ENCODE data around the gene ZMYND8. TPM values are rescaled to one million over a fixed set of nuclear protein-coding genes. Genes with fewer than 3 reads are reported as not detected.

Gene ZMYND8
- polyA plus RNA-seq, 4 donors = 9.2 to 27.1 (median 16.3) TPM

DNA sequence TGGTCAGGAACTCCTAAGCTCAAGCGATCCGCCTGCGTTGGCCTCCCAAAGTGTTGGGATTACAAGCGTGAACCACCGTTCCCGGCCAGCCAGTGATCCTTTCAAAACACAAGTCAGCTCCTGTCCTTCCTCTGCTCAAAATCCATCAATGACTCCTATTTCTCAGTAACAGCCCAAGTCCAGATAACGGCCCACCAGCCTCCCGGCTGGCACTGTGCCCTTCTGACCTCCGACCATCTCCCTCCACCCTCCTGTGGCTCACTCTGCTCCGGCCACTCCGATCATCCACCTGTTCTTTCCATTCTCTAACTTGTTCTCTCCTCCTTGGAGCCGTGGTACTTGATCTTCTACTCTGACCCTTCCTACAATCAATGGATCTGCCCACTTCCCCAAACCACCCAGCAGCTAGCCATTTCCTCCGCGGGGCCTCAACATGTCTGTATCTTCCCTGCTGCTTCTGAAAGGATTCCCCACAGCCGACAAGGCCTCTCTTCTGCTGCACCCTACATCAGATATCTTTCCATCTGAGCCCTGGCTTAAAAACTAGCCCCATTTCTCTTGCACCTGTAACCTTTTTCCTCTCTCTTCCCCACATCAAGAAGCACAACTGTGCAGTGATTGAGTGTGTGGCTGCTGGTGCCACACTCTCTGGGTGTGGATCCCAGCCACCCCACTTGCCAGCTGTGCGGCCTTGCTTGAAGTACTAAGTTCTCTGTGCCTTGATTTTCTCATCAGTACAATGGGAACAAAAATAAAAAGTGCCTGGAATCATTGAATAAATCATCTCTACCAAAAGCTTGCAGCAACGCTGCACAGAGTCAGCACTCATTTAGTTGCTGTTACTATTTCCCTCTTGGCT, 6.1 kb upstream of the ZMYND8 start:
- FAIRE-seq = no peak
- no peak overlapping the region for H3K4me3 ChIP-seq (ENCODE audit: low read depth in 1 of 3, low read length in 3 of 3)
- 86 to 88% (median 87%) methylated on average over 17 of the region's 17 CpGs for WGBS, 3 donors
- H3K9me3 ChIP-seq (ENCODE audit: control insufficient read depth in 2 of 2, insufficient read depth in 1 of 2, low read depth in 1 of 2, low read length in 1 of 2) = no peaks in the 10 kb centered on the region
- peaks cover 0 to 38% (median 27%) of the 10 kb centered on the region in 3 donors for H3K4me1 ChIP-seq (ENCODE audit: control insufficient read depth in 3 of 3, insufficient read depth in 2 of 3, low read depth in 1 of 3, low read length in 2 of 3)
- no peak overlapping the region for H3K27ac ChIP-seq (ENCODE audit: low read depth in 1 of 3, low read length in 2 of 3)
- H3K27me3 ChIP-seq (ENCODE audit: control insufficient read depth in 3 of 3, insufficient read depth in 3 of 3, low read length in 3 of 3) = no peaks in the 10 kb centered on the region
- H3K36me3 ChIP-seq (ENCODE audit: control insufficient read depth in 3 of 3, insufficient read depth in 2 of 3, low read depth in 1 of 3, low read length in 3 of 3) = no peaks in the 10 kb centered on the region
- DNase-seq = no peak

DNA sequence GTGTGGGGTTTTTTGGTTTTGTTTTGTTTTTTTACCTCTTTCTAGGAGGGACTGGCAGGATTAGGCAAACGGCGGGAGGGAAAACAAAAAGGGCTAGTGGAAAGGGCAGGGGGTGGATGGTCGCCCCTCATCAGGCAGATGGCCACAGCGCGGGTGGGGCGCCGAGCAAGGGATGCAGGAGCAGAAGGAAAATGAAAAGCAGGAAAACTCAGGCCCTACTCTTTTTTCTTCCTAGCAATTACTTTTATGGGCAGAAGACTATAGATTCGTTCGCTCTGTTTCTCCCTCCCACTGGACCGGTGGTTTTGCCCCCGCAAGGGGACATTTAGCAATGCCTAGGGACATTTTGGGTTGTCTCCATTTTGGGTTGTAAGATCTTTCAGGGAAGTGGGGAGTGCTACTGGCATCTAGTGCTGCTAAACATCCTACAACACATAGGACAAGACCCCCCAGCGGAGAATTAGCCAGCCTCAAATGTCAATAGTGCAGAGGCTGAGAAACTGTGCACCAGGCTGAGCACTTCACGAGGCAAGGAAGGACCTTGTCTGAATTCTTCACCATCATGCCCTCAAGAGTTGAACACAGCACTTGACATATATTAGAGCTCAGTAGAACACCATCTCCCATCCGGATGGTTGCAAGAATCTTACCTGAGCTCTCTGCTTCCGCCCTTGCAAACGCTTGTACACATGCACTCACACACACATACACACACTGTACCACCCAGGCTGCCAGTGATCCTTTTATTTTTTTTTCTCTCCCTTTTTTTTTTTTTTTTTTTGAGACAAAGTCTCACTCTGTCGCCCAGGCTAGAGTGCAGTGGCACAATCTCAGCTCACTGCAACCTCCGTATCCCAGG, 4.8 kb upstream of the ZMYND8 start:
- 71 to 81% (median 72%) methylated on average over 18 of the region's 18 CpGs for WGBS, 3 donors

DNA sequence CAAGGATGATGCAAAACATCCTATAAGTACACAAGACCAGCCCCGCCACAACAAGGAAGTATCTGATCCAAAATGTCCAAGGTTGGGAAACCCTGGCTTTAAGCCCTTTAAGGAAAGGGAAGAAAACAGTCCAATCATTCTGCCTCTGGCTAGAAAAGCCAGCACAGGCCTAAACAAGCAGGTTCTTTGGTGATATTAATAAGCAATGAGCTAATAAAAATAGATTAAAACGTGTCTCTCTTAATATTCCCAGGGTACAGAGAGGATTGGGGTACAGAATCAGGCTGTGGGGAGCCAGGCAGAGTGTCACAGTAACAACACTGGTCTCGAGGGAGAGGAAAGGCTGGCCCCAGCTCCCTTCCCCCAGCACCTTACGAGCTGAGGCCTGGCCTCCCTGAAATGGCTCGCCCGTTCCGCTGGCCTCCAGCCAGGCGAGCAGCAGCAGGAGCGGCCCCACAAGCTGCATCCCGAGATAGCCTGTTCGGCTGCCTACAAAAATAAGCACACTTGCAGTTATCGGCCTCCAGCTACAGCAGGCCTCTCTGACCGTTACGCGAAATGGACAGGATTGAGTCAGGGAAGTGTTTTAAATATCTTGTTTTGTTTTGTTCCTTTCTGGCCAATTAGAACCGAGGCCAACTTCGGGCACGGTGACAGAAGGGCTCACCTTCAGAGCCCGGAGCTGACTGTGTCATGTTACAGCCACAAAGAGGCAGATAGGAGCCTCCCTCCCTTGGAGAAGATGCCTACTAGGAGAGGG, 4.0 kb upstream of the ZMYND8 start:
- no peaks in the 10 kb centered on the region for H3K36me3 ChIP-seq (ENCODE audit: control insufficient read depth in 3 of 3, insufficient read depth in 2 of 3, low read depth in 1 of 3, low read length in 3 of 3)
- DNase-seq (peak; percentile 72 to 84), FAIRE-seq (no peak)
- H3K27ac ChIP-seq (ENCODE audit: low read depth in 1 of 3, low read length in 2 of 3) = peak overlapping the region; percentile 96 to 98 (median 98)
- no peaks in the 10 kb centered on the region for H3K27me3 ChIP-seq (ENCODE audit: control insufficient read depth in 3 of 3, insufficient read depth in 3 of 3, low read length in 3 of 3)
- no peaks in the 10 kb centered on the region for H3K9me3 ChIP-seq (ENCODE audit: control insufficient read depth in 2 of 2, insufficient read depth in 1 of 2, low read depth in 1 of 2, low read length in 1 of 2)
- H3K4me1 ChIP-seq (ENCODE audit: control insufficient read depth in 3 of 3, insufficient read depth in 2 of 3, low read depth in 1 of 3, low read length in 2 of 3) = peaks cover 5 to 56% (median 41%) of the 10 kb centered on the region in 3 donors
- WGBS, 3 donors = 5 to 16% (median 15%) methylated on average over 19 of the region's 19 CpGs
- no peak overlapping the region for H3K4me3 ChIP-seq (ENCODE audit: low read depth in 1 of 3, low read length in 3 of 3)

More for the DNA sequence above, 4.8 kb upstream of the ZMYND8 start:
- no peaks in the 10 kb centered on the region for H3K9me3 ChIP-seq (ENCODE audit: control insufficient read depth in 2 of 2, insufficient read depth in 1 of 2, low read depth in 1 of 2, low read length in 1 of 2)
- FAIRE-seq (no peak), DNase-seq (peak in 1 of 2 donors; percentile 8)
- H3K4me1 ChIP-seq (ENCODE audit: control insufficient read depth in 3 of 3, insufficient read depth in 2 of 3, low read depth in 1 of 3, low read length in 2 of 3) = peaks cover 5 to 50% (median 37%) of the 10 kb centered on the region in 3 donors
- H3K27ac ChIP-seq (ENCODE audit: low read depth in 1 of 3, low read length in 2 of 3) = peak overlapping the region; percentile 96 to 98 (median 98)
- H3K36me3 ChIP-seq (ENCODE audit: control insufficient read depth in 3 of 3, insufficient read depth in 2 of 3, low read depth in 1 of 3, low read length in 3 of 3) = no peaks in the 10 kb centered on the region
- no peaks in the 10 kb centered on the region for H3K27me3 ChIP-seq (ENCODE audit: control insufficient read depth in 3 of 3, insufficient read depth in 3 of 3, low read length in 3 of 3)
- H3K4me3 ChIP-seq (ENCODE audit: low read depth in 1 of 3, low read length in 3 of 3) = no peak overlapping the region

DNA sequence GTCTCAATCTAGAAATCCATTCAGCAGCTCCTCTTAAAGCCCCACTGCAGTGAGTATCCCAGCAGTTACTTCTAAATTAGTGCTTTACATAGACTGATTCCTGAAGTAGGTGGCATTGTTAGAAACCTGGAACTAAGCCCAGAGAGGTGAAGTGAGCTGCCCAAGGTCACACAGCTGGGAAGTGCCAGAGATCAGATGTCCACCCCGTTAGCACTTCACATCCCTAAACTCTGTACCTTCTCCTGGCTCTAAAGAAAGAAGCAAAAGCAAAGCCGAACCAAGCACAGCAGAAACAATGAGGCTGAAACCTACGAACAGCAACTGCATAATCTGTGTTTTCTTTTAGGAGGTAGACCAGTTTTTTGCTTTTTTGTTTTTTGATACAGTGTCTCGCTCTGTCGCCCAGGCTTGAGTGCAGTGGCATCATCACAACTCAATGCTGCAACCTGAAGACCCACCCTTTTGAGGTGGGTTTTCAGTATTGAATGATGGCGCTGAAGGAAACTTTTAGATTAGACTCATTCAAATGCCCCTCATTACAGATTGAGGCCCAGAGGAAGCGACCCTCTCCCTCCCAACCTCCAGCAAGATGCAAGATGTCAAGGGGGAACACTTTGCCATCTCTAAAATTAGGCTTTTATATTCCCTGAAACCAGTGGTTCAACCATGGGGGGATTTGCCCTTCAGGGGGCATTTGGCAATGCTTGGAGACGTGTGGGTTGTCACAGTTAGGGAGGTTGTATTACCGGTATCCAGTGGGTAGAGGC, 3.2 kb upstream of the ZMYND8 start:
- H3K27ac ChIP-seq (ENCODE audit: low read depth in 1 of 3, low read length in 2 of 3) = peak overlapping the region; percentile 96 to 98 (median 98)

DNA sequence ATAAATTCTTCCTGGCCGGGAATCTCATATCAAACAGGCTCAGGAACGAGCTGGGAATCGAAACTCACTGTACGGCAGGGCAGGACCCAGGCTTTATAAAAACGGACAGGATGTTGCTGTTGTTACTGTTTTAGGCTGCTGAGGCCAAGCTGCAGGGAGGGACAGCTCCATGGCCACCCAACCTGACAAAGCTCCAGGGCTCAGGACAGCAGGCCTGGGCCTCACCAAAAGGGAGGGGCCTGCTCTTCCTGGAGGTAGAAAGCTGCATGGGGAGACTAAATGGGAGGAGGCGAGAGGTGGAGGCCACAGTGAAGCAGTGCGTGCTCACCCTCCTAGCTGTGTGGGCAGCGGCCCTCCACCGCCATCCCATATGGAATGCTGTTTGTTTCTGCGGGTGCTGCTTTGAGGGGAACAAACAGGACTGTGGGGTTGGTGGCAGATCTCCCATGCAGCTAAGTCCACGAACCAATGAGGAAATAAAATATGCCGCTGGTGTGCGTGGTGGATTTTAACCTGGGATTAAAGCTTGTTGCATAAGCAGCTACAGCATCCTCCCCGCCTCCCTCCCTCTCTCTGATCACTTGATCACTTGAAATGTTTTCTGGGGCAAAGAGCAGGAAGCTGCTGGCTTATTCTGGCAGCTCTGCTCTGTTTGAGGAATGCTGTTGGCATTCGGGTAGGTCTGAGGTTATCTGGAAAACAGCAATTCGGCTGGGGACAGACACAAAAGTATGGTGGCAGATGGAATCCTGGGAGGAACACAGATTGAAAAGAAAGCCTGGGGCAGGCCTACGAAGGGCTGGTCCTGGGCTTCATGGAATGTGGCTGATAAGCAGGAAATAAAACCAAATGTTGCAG, 2.4 kb upstream of the ZMYND8 start:
- peak; percentile 94 to 98 for DNase-seq
- no peak overlapping the region for H3K4me3 ChIP-seq (ENCODE audit: low read depth in 1 of 3, low read length in 3 of 3)

More for the DNA sequence above, 3.2 kb upstream of the ZMYND8 start:
- FAIRE-seq (no peak), DNase-seq (no peak)
- Histone ChIP-seq H3K4me1 (ENCODE audit: control insufficient read depth in 3 of 3, insufficient read depth in 2 of 3, low read depth in 1 of 3, low read length in 2 of 3) (peaks cover 8 to 64% (median 43%) of the 10 kb centered on the region in 3 donors), H3K36me3 (ENCODE audit: control insufficient read depth in 3 of 3, insufficient read depth in 2 of 3, low read depth in 1 of 3, low read length in 3 of 3) (no peaks in the 10 kb centered on the region), H3K9me3 (ENCODE audit: control insufficient read depth in 2 of 2, insufficient read depth in 1 of 2, low read depth in 1 of 2, low read length in 1 of 2) (no peaks in the 10 kb centered on the region), H3K4me3 (ENCODE audit: low read depth in 1 of 3, low read length in 3 of 3) (no peak overlapping the region), H3K27me3 (ENCODE audit: control insufficient read depth in 3 of 3, insufficient read depth in 3 of 3, low read length in 3 of 3) (no peaks in the 10 kb centered on the region)
- WGBS, 3 donors = 39 to 59% (median 50%) methylated on average over 9 of the region's 9 CpGs

DNA sequence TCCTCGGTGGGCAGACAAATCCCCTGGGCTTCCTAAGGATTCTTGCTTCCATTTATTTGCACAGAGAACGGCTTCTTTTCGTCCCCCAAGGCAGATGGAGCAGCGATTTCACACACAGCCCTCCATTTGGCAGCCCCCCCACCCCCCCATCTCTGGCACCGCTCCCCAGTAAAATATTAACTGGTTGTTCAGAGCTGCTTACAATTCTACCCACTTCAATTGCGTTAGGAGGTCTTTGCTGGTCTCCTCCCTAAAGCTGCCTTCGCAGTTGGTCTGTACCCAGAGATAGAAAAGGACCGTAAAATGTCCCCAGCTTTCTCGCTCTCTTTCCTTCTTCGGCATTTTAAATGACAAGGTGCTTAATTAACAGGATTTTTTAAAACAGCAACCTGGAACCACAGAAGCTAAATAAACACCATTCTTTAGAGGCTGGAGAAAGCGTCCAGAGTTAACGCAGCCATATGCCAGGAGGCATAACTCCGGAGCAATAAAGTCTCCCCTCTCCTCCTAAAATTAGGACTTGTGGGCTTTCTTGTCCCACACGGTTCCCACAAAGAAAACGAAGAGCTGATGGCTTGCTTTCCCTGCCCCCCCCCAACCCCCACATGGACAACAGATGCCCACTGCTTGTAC, 1.7 kb upstream of the ZMYND8 start:
- Histone ChIP-seq H3K4me1 (ENCODE audit: control insufficient read depth in 3 of 3, insufficient read depth in 2 of 3, low read depth in 1 of 3, low read length in 2 of 3) (peaks cover 8 to 79% (median 57%) of the 10 kb centered on the region in 3 donors), H3K9me3 (ENCODE audit: control insufficient read depth in 2 of 2, insufficient read depth in 1 of 2, low read depth in 1 of 2, low read length in 1 of 2) (no peaks in the 10 kb centered on the region), H3K27ac (ENCODE audit: low read depth in 1 of 3, low read length in 2 of 3) (peak overlapping the region; percentile 96 to 98 (median 98)), H3K4me3 (ENCODE audit: low read depth in 1 of 3, low read length in 3 of 3) (no peak overlapping the region), H3K36me3 (ENCODE audit: control insufficient read depth in 3 of 3, insufficient read depth in 2 of 3, low read depth in 1 of 3, low read length in 3 of 3) (no peaks in the 10 kb centered on the region), H3K27me3 (ENCODE audit: control insufficient read depth in 3 of 3, insufficient read depth in 3 of 3, low read length in 3 of 3) (no peaks in the 10 kb centered on the region)
- FAIRE-seq (no peak), DNase-seq (peak in 1 of 2 donors; percentile 53)
- WGBS, 3 donors = 19 to 36% (median 29%) methylated on average over 15 of the region's 15 CpGs

More for the DNA sequence above, 2.4 kb upstream of the ZMYND8 start:
- no peaks in the 10 kb centered on the region for H3K27me3 ChIP-seq (ENCODE audit: control insufficient read depth in 3 of 3, insufficient read depth in 3 of 3, low read length in 3 of 3)
- no peaks in the 10 kb centered on the region for H3K36me3 ChIP-seq (ENCODE audit: control insufficient read depth in 3 of 3, insufficient read depth in 2 of 3, low read depth in 1 of 3, low read length in 3 of 3)
- H3K4me1 ChIP-seq (ENCODE audit: control insufficient read depth in 3 of 3, insufficient read depth in 2 of 3, low read depth in 1 of 3, low read length in 2 of 3) = peaks cover 8 to 72% (median 50%) of the 10 kb centered on the region in 3 donors
- 8 to 34% (median 26%) methylated on average over 17 of the region's 17 CpGs for WGBS, 3 donors
- no peaks in the 10 kb centered on the region for H3K9me3 ChIP-seq (ENCODE audit: control insufficient read depth in 2 of 2, insufficient read depth in 1 of 2, low read depth in 1 of 2, low read length in 1 of 2)
- FAIRE-seq = no peak
- H3K27ac ChIP-seq (ENCODE audit: low read depth in 1 of 3, low read length in 2 of 3) = peak overlapping the region; percentile 96 to 98 (median 98)
